H1 (cell line): ENCODE measurements around the gene STAT4. TPM values are rescaled to one million over a fixed set of nuclear protein-coding genes. Genes with fewer than 3 reads are reported as not detected.

ENCODE experiments used
- CTCF ChIA-PET: fragments of 300-600 bp; sonication (Branson Sonifier 250); formaldehyde crosslinking; loops from one replicate; lab custom pipeline; 2021; ENCODE audit not compliant: partially characterized antibody; lab: Charles Lee
- POLR2A ChIA-PET: fragments of 300-600 bp; sonication (Branson Sonifier 250); formaldehyde crosslinking; loops from one replicate; lab custom pipeline; 2021; ENCODE audit warnings: inconsistent platforms; ENCODE audit not compliant: partially characterized antibody; lab: Charles Lee
- DNase-seq, 2 experiments: peaks; one replicate each; pipeline versions ENCODE4 v3.0.0 to v3.0.0-alpha.2; 2010 to 2022; ENCODE audit warnings: low spot score in 2 of 2, low read depth in 1 of 2, mixed read lengths in 1 of 2
- FAIRE-seq: peaks from 2 replicates; lab custom pipeline; 2011; peaks lifted over from hg19 to GRCh38; lab: Jason Lieb, UNC
- H2AFZ ChIP-seq: 2 replicates; pipeline ENCODE4 v1.8.1; 2012; ENCODE audit warnings: low read length, inconsistent platforms
- H2AK5ac ChIP-seq: 2 replicates; pipeline ENCODE4 v1.6.1; 2013; ENCODE audit warnings: low read depth, low read length
- H2BK120ac ChIP-seq: replicated peaks from 2 replicates; pipeline ENCODE3; 2013; ENCODE audit warnings: low read depth, low read length, inconsistent platforms
- H2BK12ac ChIP-seq: 2 replicates; pipeline ENCODE4 v1.6.1; 2013; ENCODE audit warnings: low read depth, low read length
- H2BK15ac ChIP-seq: 2 replicates; pipeline ENCODE4 v1.6.1; 2013; ENCODE audit warnings: low read length
- H2BK20ac ChIP-seq: 2 replicates; pipeline ENCODE4 v1.6.1; 2013; ENCODE audit warnings: low read length
- H2BK5ac ChIP-seq: 2 replicates; pipeline ENCODE4 v1.6.1; 2013; ENCODE audit warnings: low read depth, low read length
- H3K14ac ChIP-seq: 2 replicates; pipeline ENCODE4 v1.6.1; 2013; ENCODE audit warnings: inconsistent platforms; ENCODE audit not compliant: insufficient read length
- H3K18ac ChIP-seq: 2 replicates; pipeline ENCODE4 v1.6.1; 2013; ENCODE audit warnings: low read length; ENCODE audit errors: extremely low read depth
- H3K23ac ChIP-seq: 2 replicates; pipeline ENCODE4 v1.6.1; 2013; ENCODE audit warnings: inconsistent platforms; ENCODE audit not compliant: insufficient read length
- H3K23me2 ChIP-seq: 2 replicates; pipeline ENCODE4 v1.6.1; 2013; ENCODE audit warnings: low read depth, low read length
- H3K27ac ChIP-seq: 2 replicates; pipeline ENCODE4 v1.6.1; 2011; ENCODE audit warnings: low read depth, low read length, inconsistent platforms
- H3K27me3 ChIP-seq, 4 experiments: replicated peaks in 1 of 4; 1 replicate in 1 of 4; 2 replicates in 3 of 4; pipeline versions ENCODE4 v1.6.1 to v1.8.1; 2011 to 2013; ENCODE audit warnings: low read length in 3 of 4, mild to moderate bottlenecking in 3 of 4, inconsistent platforms in 2 of 4, mixed read lengths in 2 of 4, moderate library complexity in 1 of 4; ENCODE audit not compliant: control insufficient read depth in 3 of 4, insufficient read depth in 3 of 4; ENCODE audit errors: extremely low read depth in 1 of 4
- H3K36me3 ChIP-seq, 4 experiments: 2 replicates each; pipeline versions ENCODE4 v1.6.1 to v1.8.1; 2011 to 2013; ENCODE audit warnings: mild to moderate bottlenecking in 4 of 4, low read length in 3 of 4, moderate library complexity in 2 of 4, control low read depth in 1 of 4, inconsistent platforms in 1 of 4; ENCODE audit not compliant: insufficient read depth in 4 of 4, control insufficient read depth in 2 of 4
- H3K4ac ChIP-seq: replicated peaks from 2 replicates; pipeline ENCODE3; 2013; ENCODE audit warnings: low read length, low read depth, mixed read lengths, inconsistent platforms; ENCODE audit not compliant: insufficient read length
- H3K4me1 ChIP-seq, 4 experiments: replicated peaks in 1 of 4; 1 replicate in 1 of 4; 2 replicates in 3 of 4; pipeline versions ENCODE4 v1.6.1 to v1.8.1; 2011 to 2013; ENCODE audit warnings: low read length in 3 of 4, inconsistent platforms in 2 of 4, mixed read lengths in 1 of 4; ENCODE audit not compliant: insufficient read depth in 4 of 4, control insufficient read depth in 3 of 4
- H3K4me2 ChIP-seq, 2 experiments: 2 replicates each; pipeline versions ENCODE4 v1.6.1 to v1.8.1; 2011 to 2013; ENCODE audit warnings: low read depth in 2 of 2, low read length in 2 of 2, control low read depth in 1 of 2, inconsistent platforms in 1 of 2, mild to moderate bottlenecking in 1 of 2; ENCODE audit not compliant: insufficient read depth in 1 of 2
- H3K4me3 ChIP-seq, 4 experiments: fragments of 200-600, 300-600 bp in 1 of 4; sonication (generic), shearing (Covaris generic), sonication (Bioruptor Twin) in 1 of 4; 2 replicates each; pipeline versions ENCODE4 v1.5.1 to v1.8.1; 2011 to 2016; ENCODE audit warnings: low read length in 4 of 4, low read depth in 3 of 4, control low read depth in 2 of 4, inconsistent platforms in 2 of 4, mild to moderate bottlenecking in 2 of 4, mixed read lengths in 1 of 4, moderate library complexity in 1 of 4; ENCODE audit not compliant: insufficient read depth in 2 of 4; ENCODE audit errors: extremely low read depth in 1 of 4
- H3K56ac ChIP-seq: replicated peaks from 2 replicates; pipeline ENCODE3; 2013; ENCODE audit warnings: low read depth, mild to moderate bottlenecking, mixed read lengths, low read length, inconsistent platforms; ENCODE audit not compliant: insufficient read length
- H3K79me1 ChIP-seq: 2 replicates; pipeline ENCODE4 v1.6.1; 2013; ENCODE audit warnings: low read depth, low read length, control low read depth
- H3K79me2 ChIP-seq, 2 experiments: 2 replicates each; pipeline versions ENCODE4 v1.6.1 to v1.8.1; 2012 to 2013; ENCODE audit warnings: low read length in 2 of 2, mild to moderate bottlenecking in 2 of 2, inconsistent platforms in 1 of 2; ENCODE audit not compliant: insufficient read depth in 2 of 2, control insufficient read depth in 1 of 2
- H3K9ac ChIP-seq, 4 experiments: replicated peaks in 1 of 4; 1 replicate in 1 of 4; 2 replicates in 3 of 4; pipeline versions ENCODE4 v1.6.1 to v1.8.1; 2011 to 2013; ENCODE audit warnings: low read depth in 3 of 4, low read length in 3 of 4, control low read depth in 2 of 4, mild to moderate bottlenecking in 2 of 4, moderate library complexity in 2 of 4, inconsistent platforms in 1 of 4; ENCODE audit errors: extremely low read depth in 1 of 4
- H3K9me3 ChIP-seq, 2 experiments: 2 replicates each; pipeline versions ENCODE4 v1.6.1 to v1.8.1; 2012 to 2013; ENCODE audit warnings: mild to moderate bottlenecking in 2 of 2, moderate library complexity in 2 of 2, control low read depth in 1 of 2, inconsistent platforms in 1 of 2, low read depth in 1 of 2, low read length in 1 of 2, mixed read lengths in 1 of 2; ENCODE audit not compliant: insufficient read depth in 2 of 2
- H4K20me1 ChIP-seq, 2 experiments: replicated peaks in 1 of 2; 2 replicates each; pipeline versions ENCODE3 to v1.8.1; 2011 to 2013; ENCODE audit warnings: inconsistent platforms in 2 of 2, low read length in 2 of 2, mild to moderate bottlenecking in 1 of 2; ENCODE audit not compliant: insufficient read depth in 2 of 2, control insufficient read depth in 1 of 2
- H4K5ac ChIP-seq: 2 replicates; pipeline ENCODE4 v1.6.1; 2013; ENCODE audit warnings: low read length, low read depth, mixed read lengths, inconsistent platforms; ENCODE audit not compliant: insufficient read length
- H4K8ac ChIP-seq: 2 replicates; pipeline ENCODE4 v1.8.0; 2013; ENCODE audit warnings: mild to moderate bottlenecking, moderate library complexity, low read length, inconsistent platforms; ENCODE audit not compliant: insufficient read depth; ENCODE audit errors: extremely low read depth
- H4K91ac ChIP-seq: replicated peaks from 2 replicates; pipeline ENCODE3; 2013; ENCODE audit warnings: low read length, mixed read lengths, inconsistent platforms; ENCODE audit not compliant: insufficient read length
- CHD1 ChIP-seq: IDR thresholded peaks from 2 replicates; pipeline ENCODE4 v1.6.1; 2012; ENCODE audit warnings: low read depth, low read length, improper control_type of control experiment
- EZH2 ChIP-seq: fragments of 200-600 bp; sonication (generic); IDR thresholded peaks from 2 replicates; pipeline ENCODE4 v1.7.1; 2012; ENCODE audit warnings: low read depth, mild to moderate bottlenecking, moderate library complexity, low read length, inconsistent platforms; ENCODE audit not compliant: severe bottlenecking
- FOSL1 ChIP-seq: IDR thresholded peaks from 2 replicates; pipeline ENCODE4 v1.6.1; 2011; ENCODE audit warnings: mild to moderate bottlenecking, low read depth, low read length, moderate library complexity; ENCODE audit not compliant: insufficient read depth
- HDAC2 ChIP-seq, 2 experiments: fragments of 300-600 bp in 1 of 2; sonication (generic) in 1 of 2; IDR thresholded peaks; 2 replicates each; pipeline ENCODE4 v1.6.1; 2011 to 2012; ENCODE audit warnings: low read depth in 2 of 2, low read length in 2 of 2, mild to moderate bottlenecking in 2 of 2, moderate library complexity in 2 of 2, borderline replicate concordance in 1 of 2, inconsistent platforms in 1 of 2
- KDM4A ChIP-seq: IDR thresholded peaks from one replicate; pipeline ENCODE4 v1.7.1; 2012; ENCODE audit warnings: low read depth, mild to moderate bottlenecking, moderate library complexity, low read length, inconsistent platforms; ENCODE audit not compliant: severe bottlenecking
- KDM5A ChIP-seq: fragments of 200-600 bp; IDR thresholded peaks from 2 replicates; pipeline ENCODE4 v1.7.1; 2012; ENCODE audit warnings: mild to moderate bottlenecking, low read length, inconsistent platforms, mixed read lengths
- POU5F1 ChIP-seq: IDR thresholded peaks from 2 replicates; pipeline ENCODE4 v1.6.1; 2011; ENCODE audit warnings: low read depth, mild to moderate bottlenecking, low read length, moderate library complexity
- SIX5 ChIP-seq: IDR thresholded peaks from 2 replicates; pipeline ENCODE4 v1.6.1; 2011; ENCODE audit warnings: mild to moderate bottlenecking, low read depth, low read length
- SP2 ChIP-seq: IDR thresholded peaks from 2 replicates; pipeline ENCODE4 v1.6.1; 2012; ENCODE audit warnings: mild to moderate bottlenecking, low read length, inconsistent platforms
- TAF1 ChIP-seq: IDR thresholded peaks from 2 replicates; pipeline ENCODE4 v1.6.1; 2011; ENCODE audit warnings: mild to moderate bottlenecking, low read depth, low read length
- TBP ChIP-seq: IDR thresholded peaks from 2 replicates; pipeline ENCODE4 v1.6.1; 2011; ENCODE audit warnings: low read depth, low read length, improper control_type of control experiment
- USF2 ChIP-seq: IDR thresholded peaks from 2 replicates; pipeline ENCODE4 v1.6.1; 2011; ENCODE audit warnings: low read length, improper control_type of control experiment
- WGBS, 2 experiments: shearing (Covaris generic) in 1 of 2; methylation state at CpG; one replicate each; pipeline versions ENCODE4 v1.1.6 to v1.1.7; 2013 to 2015; ENCODE audit warnings: low lambda C conversion rate in 2 of 2, mixed read lengths in 2 of 2, inconsistent platforms in 1 of 2, low coverage in 1 of 2, missing lambda C conversion rate in 1 of 2; ENCODE audit not compliant: insufficient replicate concordance in 2 of 2, insufficient coverage in 1 of 2, insufficient read length in 1 of 2; ENCODE audit errors: extremely low coverage in 1 of 2, missing lambda C conversion rate in 1 of 2; 5-methylcytosine and 5-hydroxymethylcytosine counted together
- polyA plus RNA-seq, 7 experiments: library from polyadenylated mRNA; depleted of rRNA in 3 of 7; stranded (reverse) in 5 of 7; unstranded in 2 of 7; fragments of >200 nt in 5 of 7; fragments of 200-250 nt in 2 of 7; gene quantifications; 1 replicate in 5 of 7; 2 replicates in 1 of 7; 4 replicates in 1 of 7; pipeline versions ENCODE4 v1.2.1 to v1.2.3, GENCODE V29; 2011 to 2013; ENCODE audit warnings: missing spikeins in 2 of 7, mixed read lengths in 2 of 7
- total RNA-seq: library from RNA; stranded (reverse); fragmentation: NEBNext Ultra II Directional; extraction: Animal tissue kit (Norgen Biotek cat#: 25700); gene quantifications from 2 replicates; pipeline ENCODE4 v1.2.1, GENCODE V29; 2021
- TF ChIP-seq, protein P1 (sequence below): IDR thresholded peaks from 2 replicates; pipeline ENCODE4 v1.6.1; 2012; ENCODE audit warnings: inconsistent platforms

The STAT4 gene
- total and polyA plus RNA-seq, 2 of the 8 experiments (the other 6 are each of a cell fraction or from before 2014, with no cell fraction given), result 0.36 to 0.63 TPM

- Histone ChIP-seq H2BK12ac (no peak overlapping the region), H2BK5ac (no peak overlapping the region), H3K23me2 (no peaks in the 10 kb centered on the region), H3K27ac (no peak overlapping the region), H4K5ac (no peak overlapping the region), H2AK5ac (no peak overlapping the region), H3K4me2 (no peak overlapping the region), H2AFZ (no peak overlapping the region), H3K9me3 (no peaks in the 10 kb centered on the region), H3K4me3 (no peak overlapping the region), H3K56ac (no peak overlapping the region), H2BK120ac (no peak overlapping the region), H2BK20ac (no peak overlapping the region), H3K79me2 (no peaks in the 10 kb centered on the region), H4K8ac (no peak overlapping the region), H2BK15ac (no peak overlapping the region), H3K9ac (no peak overlapping the region), H3K18ac (no peak overlapping the region), H4K91ac (no peak overlapping the region), H3K79me1 (no peaks in the 10 kb centered on the region), H3K23ac (no peak overlapping the region), H3K4ac (no peak overlapping the region), H3K27me3 (no peaks in the 10 kb centered on the region), H3K4me1 (no peaks in the 10 kb centered on the region), H3K36me3 (no peaks in the 10 kb centered on the region), H4K20me1 (no peaks in the 10 kb centered on the region), H3K14ac (no peak overlapping the region)
- no peak for FAIRE-seq
- ChIA-PET CTCF (interaction anchor here (0.5 to 4.5 kb wide), 7 partner anchors 12 to 398 kb away, joined by 3 to 39 read pairs (median 4); no protein-coding TSS in a partner anchor), POLR2A (no interaction called here)
- DNase-seq, result no peak
- WGBS, 2 experiments, result 82% methylated on average over 2 of the region's 2 CpGs; no CpG with 5 or more reads in 1 of the 2 experiments
- TF ChIP-seq FOSL1, result no peak
- no peak for TF ChIP-seq SIX5
- no peak for TF ChIP-seq USF2
- TF ChIP-seq SP2, result no peak
- no peak for TF ChIP-seq POU5F1
- TF ChIP-seq CHD1, result no peak
- TF ChIP-seq TAF1, result no peak
- TF ChIP-seq TBP, result no peak
- no peak for TF ChIP-seq EZH2
- TF ChIP-seq KDM4A, result no peak
- TF ChIP-seq, protein P1, sequence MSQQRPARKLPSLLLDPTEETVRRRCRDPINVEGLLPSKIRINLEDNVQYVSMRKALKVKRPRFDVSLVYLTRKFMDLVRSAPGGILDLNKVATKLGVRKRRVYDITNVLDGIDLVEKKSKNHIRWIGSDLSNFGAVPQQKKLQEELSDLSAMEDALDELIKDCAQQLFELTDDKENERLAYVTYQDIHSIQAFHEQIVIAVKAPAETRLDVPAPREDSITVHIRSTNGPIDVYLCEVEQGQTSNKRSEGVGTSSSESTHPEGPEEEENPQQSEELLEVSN, result no peak
- no peak for TF ChIP-seq HDAC2 (IDR thresholded peaks at IDR 0.05; ENCODE audit: borderline replicate concordance in 1 of 2, low read depth in 2 of 2, low read length in 2 of 2)
- TF ChIP-seq KDM5A, result no peak
Observed at GRCh38 chr2:191167766-191168165, 17.0 kb upstream of the STAT4 start.
